Omental fat pad (tissue), 4 donors: Measurements from ENCODE around the gene GABRB1. TPM values are rescaled to one million over a fixed set of nuclear protein-coding genes. Genes with fewer than 3 reads are reported as not detected.

Source experiments
- ATAC-seq: fragments of 150-250 bp; one replicate; pipeline ENCODE4 v1.9.1; 2016; ENCODE audit warnings: mild to moderate bottlenecking, moderate library complexity; ENCODE audit not compliant: low FRiP score
- DNase-seq: peaks from one replicate; pipeline ENCODE4 v3.0.0-alpha.2; 2019; ENCODE audit warnings: low spot score
- total RNA-seq, 4 donors: library from RNA; depleted of rRNA; stranded (reverse); fragments of >200 nt; gene quantifications; one replicate each; pipeline ENCODE4 v1.1.0, GENCODE V29; 2016
- TF ChIP-seq, protein P1 (sequence below), 3 donors: fragments of 450-650 bp; IDR thresholded peaks; one replicate each; pipeline ENCODE4 v1.5.1; 2016 to 2017; ENCODE audit warnings: antibody characterized with exemption in 3 of 3, mild to moderate bottlenecking in 3 of 3, moderate library complexity in 2 of 3

GABRB1 gene
- total RNA-seq, 4 donors from 2014 or later: 0.28 TPM; not detected in 3

DNA sequence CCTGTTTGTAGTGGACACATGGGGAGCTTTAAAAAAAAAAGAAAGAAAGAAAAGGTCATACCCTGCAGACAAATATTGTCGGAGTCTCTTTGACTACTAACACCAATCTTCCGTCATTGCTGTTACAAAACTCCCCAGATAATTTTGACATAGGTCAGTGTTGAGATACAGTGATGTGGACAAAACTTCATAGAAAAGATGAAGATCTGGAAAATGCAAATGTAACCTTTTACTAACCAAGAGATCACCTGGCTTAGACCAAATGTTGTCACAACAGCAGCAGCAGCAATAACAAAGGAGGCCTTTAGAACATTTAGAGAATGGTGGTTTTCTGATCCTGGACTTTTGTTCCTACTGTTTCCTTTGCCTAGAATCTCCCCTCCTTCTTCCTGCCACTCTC, 440.2 kb downstream of the GABRB1 start:
- ATAC-seq (no peak), DNase-seq (no peak)
- TF ChIP-seq, protein P1, sequence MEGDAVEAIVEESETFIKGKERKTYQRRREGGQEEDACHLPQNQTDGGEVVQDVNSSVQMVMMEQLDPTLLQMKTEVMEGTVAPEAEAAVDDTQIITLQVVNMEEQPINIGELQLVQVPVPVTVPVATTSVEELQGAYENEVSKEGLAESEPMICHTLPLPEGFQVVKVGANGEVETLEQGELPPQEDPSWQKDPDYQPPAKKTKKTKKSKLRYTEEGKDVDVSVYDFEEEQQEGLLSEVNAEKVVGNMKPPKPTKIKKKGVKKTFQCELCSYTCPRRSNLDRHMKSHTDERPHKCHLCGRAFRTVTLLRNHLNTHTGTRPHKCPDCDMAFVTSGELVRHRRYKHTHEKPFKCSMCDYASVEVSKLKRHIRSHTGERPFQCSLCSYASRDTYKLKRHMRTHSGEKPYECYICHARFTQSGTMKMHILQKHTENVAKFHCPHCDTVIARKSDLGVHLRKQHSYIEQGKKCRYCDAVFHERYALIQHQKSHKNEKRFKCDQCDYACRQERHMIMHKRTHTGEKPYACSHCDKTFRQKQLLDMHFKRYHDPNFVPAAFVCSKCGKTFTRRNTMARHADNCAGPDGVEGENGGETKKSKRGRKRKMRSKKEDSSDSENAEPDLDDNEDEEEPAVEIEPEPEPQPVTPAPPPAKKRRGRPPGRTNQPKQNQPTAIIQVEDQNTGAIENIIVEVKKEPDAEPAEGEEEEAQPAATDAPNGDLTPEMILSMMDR (IDR thresholded peaks at IDR 0.05): no peak

DNA sequence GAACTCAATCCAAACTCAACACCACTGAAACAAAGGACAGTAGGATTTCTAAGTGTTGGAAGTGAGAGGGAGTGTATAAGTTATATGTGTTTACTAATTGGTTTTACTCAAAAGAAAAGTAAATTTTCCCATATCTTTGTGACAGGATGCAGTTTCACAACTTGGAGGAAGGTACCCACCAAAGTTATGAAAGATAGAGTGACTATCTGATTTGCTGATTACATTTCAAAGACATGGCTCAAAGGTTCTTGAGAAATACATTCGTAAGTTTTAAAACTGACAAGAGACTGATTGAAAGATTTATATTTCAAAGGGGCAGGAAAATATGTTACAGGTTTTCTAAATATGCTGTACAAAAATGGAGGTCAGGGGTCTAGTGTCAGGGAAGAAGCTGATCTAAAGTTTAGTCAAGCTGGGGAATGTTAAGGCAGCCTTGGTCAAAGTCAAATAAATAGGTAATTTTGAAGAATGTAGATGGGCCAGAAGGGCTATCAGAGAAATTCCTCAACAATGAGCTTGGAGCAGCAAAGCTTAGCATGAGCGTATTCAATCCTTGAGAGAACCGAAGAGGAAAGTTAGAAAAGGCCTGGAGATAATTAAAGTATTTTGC, 441.9 kb downstream of the GABRB1 start:
- no peak for DNase-seq
- TF ChIP-seq, protein P1 (IDR thresholded peaks at IDR 0.05): no peak
- ATAC-seq: no peak

DNA sequence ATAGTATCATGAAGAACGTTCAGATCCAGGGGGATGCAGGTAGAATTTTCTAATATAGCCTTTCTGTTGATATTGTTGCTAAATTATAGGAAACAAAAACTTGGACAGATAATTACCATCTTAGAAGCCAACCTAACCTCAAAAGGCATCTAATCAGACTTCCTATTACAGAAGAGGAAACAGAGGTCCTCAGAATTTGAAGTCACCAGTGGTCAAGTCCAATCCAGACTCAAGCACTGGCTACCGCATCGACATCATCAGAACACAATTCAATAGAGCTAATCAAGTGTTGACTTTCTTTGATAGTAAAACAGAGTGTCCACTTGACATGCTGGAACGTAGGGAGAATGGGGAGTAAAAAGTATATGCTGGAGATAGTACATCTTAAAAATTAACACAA, 443.4 kb downstream of the GABRB1 start:
- no peak for ATAC-seq
- TF ChIP-seq, protein P1 (IDR thresholded peaks at IDR 0.05): no peak
- DNase-seq: no peak

DNA sequence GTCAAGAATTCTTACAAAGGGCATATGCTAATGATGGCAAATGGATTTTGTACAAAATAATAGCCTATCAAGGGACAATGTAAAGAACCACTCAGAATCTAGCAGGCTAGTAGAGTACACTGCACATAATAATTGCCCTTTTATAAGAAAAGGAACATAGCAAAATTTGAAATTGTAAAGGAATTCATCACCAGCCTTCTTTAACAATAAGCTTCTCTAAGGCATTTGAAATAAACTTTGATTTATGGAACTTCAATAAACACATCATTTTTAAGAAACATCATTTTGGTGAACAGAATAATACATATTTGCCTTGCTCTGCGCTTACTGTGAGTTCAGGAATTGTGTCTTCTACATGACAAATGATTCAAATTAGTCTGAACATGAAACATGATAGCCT, 444.0 kb downstream of the GABRB1 start:
- DNase-seq: no peak
- ATAC-seq: no peak
- TF ChIP-seq, protein P1 (IDR thresholded peaks at IDR 0.05): no peak

Other genes starting within 250 kb of the GABRB1 start
- not detected for gene COX7B2, start 122.3 kb upstream of the GABRB1 start, total RNA-seq
- gene GABRA4, start 38.0 kb upstream of the GABRB1 start, total RNA-seq: not detected